GM18868 (cell line): Measurements from ENCODE around the gene OR51L1.

Source experiments
- ATAC-seq: cut with Tn5 transposase; IDR thresholded peaks from one replicate; pipeline ENCODE4 v1.9.1; 2021; ENCODE audit warnings: mild to moderate bottlenecking, moderate library complexity; ENCODE audit not compliant: unreplicated experiment

The OR51L1 gene

DNA sequence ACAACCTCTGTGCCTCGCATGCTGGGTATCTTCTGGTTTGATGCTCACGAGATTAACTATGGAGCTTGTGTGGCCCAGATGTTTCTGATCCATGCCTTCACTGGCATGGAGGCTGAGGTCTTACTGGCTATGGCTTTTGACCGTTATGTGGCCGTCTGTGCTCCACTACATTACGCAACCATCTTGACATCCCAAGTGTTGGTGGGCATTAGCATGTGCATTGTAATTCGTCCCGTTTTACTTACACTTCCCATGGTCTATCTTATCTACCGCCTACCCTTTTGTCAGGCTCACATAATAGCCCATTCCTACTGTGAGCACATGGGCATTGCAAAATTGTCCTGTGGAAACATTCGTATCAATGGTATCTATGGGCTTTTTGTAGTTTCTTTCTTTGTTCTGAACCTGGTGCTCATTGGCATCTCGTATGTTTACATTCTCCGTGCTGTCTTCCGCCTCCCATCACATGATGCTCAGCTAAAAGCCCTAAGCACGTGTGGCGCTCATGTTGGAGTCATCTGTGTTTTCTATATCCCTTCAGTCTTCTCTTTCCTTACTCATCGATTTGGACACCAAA, 52.2 kb downstream of the OR51L1 start:
- no peak for ATAC-seq
